Measurements from ENCODE around the gene CDC42BPA. TPM values are rescaled to one million over a fixed set of nuclear protein-coding genes. Genes with fewer than 3 reads are reported as not detected.

The CDC42BPA gene
- total RNA-seq, 1 donor from 2014 or later, result 42.7 TPM

- Histone ChIP-seq H3K36me3 (peaks cover 0 to 3% of the 10 kb centered on the region in 2 donors), H3K27me3 (no peaks in the 10 kb centered on the region), H3K27ac (no peak overlapping the region), H3K4me3 (no peak overlapping the region), H3K9me3 (no peaks in the 10 kb centered on the region), H3K4me1 (peaks cover 5% of the 10 kb centered on the region)
- no peak for DNase-seq (ENCODE audit: extremely low spot score in 2 of 2)
- intact Hi-C loops (cut with DNase I), result loop anchor here (2.0 kb wide), 1 partner anchor 53 kb away; no protein-coding TSS in a partner anchor
- TF ChIP-seq POLR2A (IDR thresholded peaks at IDR 0.05) (no peak), POLR2AphosphoS5 (IDR thresholded peaks at IDR 0.05; ENCODE audit: insufficient read depth in 1 of 2, low read depth in 1 of 2) (no peak), CTCF (IDR thresholded peaks at IDR 0.05) (no peak)
These were observed 324.3 kb downstream of the CDC42BPA start for GRCh38 chr1:226993814-226994585.

GRCh38 chr1:226991920-226992319 is 326.4 kb downstream of the CDC42BPA start:
- no peaks in the 10 kb centered on the region for H3K9me3 ChIP-seq
- H3K27me3 ChIP-seq, result no peaks in the 10 kb centered on the region
- H3K27ac ChIP-seq, result no peak overlapping the region
- TF ChIP-seq POLR2A (IDR thresholded peaks at IDR 0.05), result no peak
- TF ChIP-seq CTCF (IDR thresholded peaks at IDR 0.05), result no peak
- no peak for TF ChIP-seq POLR2AphosphoS5 (IDR thresholded peaks at IDR 0.05; ENCODE audit: insufficient read depth in 1 of 2, low read depth in 1 of 2)
- peaks cover 3 to 6% of the 10 kb centered on the region in 2 donors for H3K36me3 ChIP-seq
- H3K4me1 ChIP-seq, result peaks cover 9% of the 10 kb centered on the region
- no peak overlapping the region for H3K4me3 ChIP-seq
- intact Hi-C loops (cut with DNase I), result no loop called here
- DNase-seq (ENCODE audit: extremely low spot score in 2 of 2), result no peak

DNA sequence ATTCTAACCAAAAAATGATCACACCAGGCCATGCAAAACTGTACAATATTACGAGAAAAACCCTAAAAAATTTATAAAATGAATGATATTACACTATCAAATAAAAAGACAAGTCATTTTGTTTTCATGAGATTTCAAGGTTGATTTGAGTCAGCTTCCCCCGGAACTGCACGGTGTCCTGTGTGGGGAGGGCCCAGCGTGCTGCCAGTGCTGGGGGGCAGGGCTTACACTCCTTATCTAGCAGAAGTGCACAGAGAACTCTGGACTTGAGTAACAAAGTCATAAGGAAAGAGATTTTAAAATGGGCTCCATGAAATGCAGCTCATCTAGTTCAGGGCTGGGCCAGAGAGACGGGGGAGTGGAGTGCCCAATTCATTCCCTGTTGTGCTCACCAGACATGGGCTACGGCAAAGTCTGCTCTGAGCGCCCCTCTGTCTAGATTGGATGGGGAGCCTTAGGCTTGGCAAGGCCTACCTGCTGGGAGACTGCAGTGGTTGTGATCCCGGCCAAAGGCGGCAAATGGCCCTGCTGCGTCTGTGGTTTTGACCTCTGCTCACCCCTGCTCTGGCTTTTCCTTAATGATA is 328.1 kb downstream of the CDC42BPA start:
- Histone ChIP-seq H3K27me3 (no peaks in the 10 kb centered on the region), H3K36me3 (peaks cover 3 to 21% of the 10 kb centered on the region in 2 donors), H3K4me1 (peaks cover 9% of the 10 kb centered on the region), H3K9me3 (no peaks in the 10 kb centered on the region), H3K27ac (peak overlapping the region; percentile 7), H3K4me3 (no peak overlapping the region)
- intact Hi-C loops (cut with DNase I), result no loop called here
- DNase-seq (ENCODE audit: extremely low spot score in 2 of 2), result no peak
- TF ChIP-seq POLR2AphosphoS5 (IDR thresholded peaks at IDR 0.05; ENCODE audit: insufficient read depth in 1 of 2, low read depth in 1 of 2) (no peak), CTCF (IDR thresholded peaks at IDR 0.05) (no peak), POLR2A (IDR thresholded peaks at IDR 0.05) (no peak)

GRCh38 chr1:226989085-226989920 is 329.0 kb downstream of the CDC42BPA start:
- intact Hi-C loops (cut with DNase I), result no loop called here
- TF ChIP-seq POLR2AphosphoS5 (IDR thresholded peaks at IDR 0.05; ENCODE audit: insufficient read depth in 1 of 2, low read depth in 1 of 2) (no peak), CTCF (IDR thresholded peaks at IDR 0.05) (no peak), POLR2A (IDR thresholded peaks at IDR 0.05) (no peak)
- Histone ChIP-seq H3K4me1 (peaks cover 9% of the 10 kb centered on the region), H3K4me3 (no peak overlapping the region), H3K9me3 (no peaks in the 10 kb centered on the region), H3K36me3 (peaks cover 3 to 28% of the 10 kb centered on the region in 2 donors), H3K27ac (peak overlapping the region; percentile 46), H3K27me3 (no peaks in the 10 kb centered on the region)
- DNase-seq (ENCODE audit: extremely low spot score in 2 of 2), result no peak
